GM23248 (cell line): ENCODE data around the gene EPB41L4B. TPM values are rescaled to one million over a fixed set of nuclear protein-coding genes. Genes with fewer than 3 reads are reported as not detected.

Experiments used
- DNase-seq: peaks from one replicate; pipeline ENCODE4 v3.0.0-alpha.2; 2015
- H2AFZ ChIP-seq: fragments of 200-600 bp; sonication (generic); 2 replicates; pipeline ENCODE4 v1.6.1; 2016; ENCODE audit warnings: antibody characterized with exemption
- H3F3A ChIP-seq: fragments of 200-600 bp; sonication (generic); 2 replicates; pipeline ENCODE4 v1.6.1; 2016; ENCODE audit warnings: mild to moderate bottlenecking, antibody characterized with exemption, mixed run types; ENCODE audit not compliant: insufficient read depth
- H3K27ac ChIP-seq: fragments of 200-600 bp; sonication (generic); 2 replicates; pipeline ENCODE4 v1.5.1; 2016; ENCODE audit warnings: mild to moderate bottlenecking
- H3K27me3 ChIP-seq: fragments of 200-600 bp; sonication (generic); replicated peaks from 2 replicates; pipeline ENCODE4 v1.6.1; 2016; ENCODE audit warnings: mild to moderate bottlenecking; ENCODE audit not compliant: insufficient read depth
- H3K36me3 ChIP-seq: fragments of 200-600 bp; sonication (generic); 2 replicates; pipeline ENCODE4 v1.6.1; 2016; ENCODE audit warnings: low read depth, mild to moderate bottlenecking
- H3K4me1 ChIP-seq: fragments of 200-600 bp; sonication (generic); 2 replicates; pipeline ENCODE4 v1.6.1; 2016; ENCODE audit warnings: mild to moderate bottlenecking; ENCODE audit not compliant: insufficient read depth
- H3K4me2 ChIP-seq: fragments of 200-600 bp; sonication (generic); one replicate; pipeline ENCODE4 v1.6.1; 2016; ENCODE audit warnings: mild to moderate bottlenecking; ENCODE audit not compliant: unreplicated experiment
- H3K4me3 ChIP-seq: fragments of 200-600 bp; sonication (generic); 2 replicates; pipeline ENCODE4 v1.5.1; 2016; ENCODE audit warnings: mild to moderate bottlenecking
- H3K79me2 ChIP-seq: fragments of 200-600 bp; sonication (generic); 2 replicates; pipeline ENCODE4 v1.6.1; 2016; ENCODE audit warnings: mild to moderate bottlenecking; ENCODE audit not compliant: insufficient read depth
- H3K9ac ChIP-seq: fragments of 200-600 bp; sonication (generic); 2 replicates; pipeline ENCODE4 v1.6.1; 2016; ENCODE audit warnings: mild to moderate bottlenecking
- H3K9me2 ChIP-seq: fragments of 200-600 bp; sonication (generic); 2 replicates; pipeline ENCODE4 v1.6.1; 2016; ENCODE audit warnings: mixed run types, mild to moderate bottlenecking, moderate library complexity; ENCODE audit not compliant: insufficient read depth
- H3K9me3 ChIP-seq: fragments of 200-600 bp; sonication (generic); one replicate; pipeline ENCODE4 v1.6.1; 2017; ENCODE audit warnings: low read depth
- H4K20me1 ChIP-seq: fragments of 200-600 bp; sonication (generic); 2 replicates; pipeline ENCODE4 v1.6.0; 2016; ENCODE audit not compliant: insufficient read depth
- EZH2 ChIP-seq: fragments of 200-600 bp; sonication (generic); IDR thresholded peaks from 2 replicates; pipeline ENCODE4 v1.6.1; 2018; ENCODE audit warnings: antibody characterized with exemption, mild to moderate bottlenecking; ENCODE audit not compliant: insufficient read depth, poor library complexity, severe bottlenecking
- EZH2phosphoT487 ChIP-seq: fragments of 200-600 bp; sonication (generic); IDR thresholded peaks from 2 replicates; pipeline ENCODE4 v1.6.1; 2018; ENCODE audit warnings: antibody characterized with exemption, moderate library complexity, mild to moderate bottlenecking, low read depth; ENCODE audit not compliant: insufficient read depth
- WGBS, 2 experiments: methylation state at CpG; one replicate each; pipeline ENCODE4 v1.1.6; 2015 to 2017; ENCODE audit warnings: low lambda C conversion rate in 2 of 2, low coverage in 1 of 2; ENCODE audit errors: missing lambda C conversion rate in 2 of 2; 5-methylcytosine and 5-hydroxymethylcytosine counted together
- in situ Hi-C: fragments of 300-500 bp; cut with MboI; formaldehyde crosslinking; loops from 2 replicates; pipeline ENCODE4 v1.15.0; 2020
- polyA plus RNA-seq: library from polyadenylated mRNA; unstranded; fragments of >200 nt; fragmentation: Nextera tagmentation; extraction: Ambion mirVana; gene quantifications from 2 replicates; pipeline ENCODE4 v1.2.1, GENCODE V29; 2016
- total RNA-seq: library from RNA; depleted of rRNA; stranded (reverse); fragments of >200 nt; shearing (Covaris generic); gene quantifications from 2 replicates; pipeline ENCODE4 v1.2.3, GENCODE V29; 2014

Gene EPB41L4B
- total and polyA plus RNA-seq, 2 experiments from 2014 or later = 0.33 to 0.76 TPM

GRCh38 chr9:109336409-109336808 lies 15.6 kb upstream of the EPB41L4B start:
- TF ChIP-seq EZH2 = no peak
- TF ChIP-seq EZH2phosphoT487 = no peak
- Histone ChIP-seq H3F3A (no peaks in the 10 kb centered on the region; the same call in 1 of the 2 replicates), H3K27ac (no peak overlapping the region), H3K4me1 (0 out of 2 replicates have a peak, but pooled peaks cover 3% of the 10 kb centered on the region), H3K9ac (no peak overlapping the region), H3K9me3 (no peaks in the 10 kb centered on the region), H4K20me1 (no peaks in the 10 kb centered on the region), H3K27me3 (peaks cover 28% of the 10 kb centered on the region), H3K4me3 (no peak overlapping the region), H3K4me2 (no peak overlapping the region), H2AFZ (no peak overlapping the region), H3K36me3 (no peaks in the 10 kb centered on the region), H3K9me2 (no peaks in the 10 kb centered on the region), H3K79me2 (no peaks in the 10 kb centered on the region)
- no peak for DNase-seq
- WGBS, 2 experiments = 72 to 82% methylated on average over 3 of the region's 3 CpGs
- in situ Hi-C loops = no loop called here

GRCh38 chr9:109335929-109336328 lies 15.1 kb upstream of the EPB41L4B start:
- DNase-seq = no peak
- no peaks in the 10 kb centered on the region for H3K79me2 ChIP-seq
- no peak overlapping the region for H3K4me3 ChIP-seq
- no peaks in the 10 kb centered on the region for H4K20me1 ChIP-seq
- no peaks in the 10 kb centered on the region for H3K9me2 ChIP-seq
- H3K9ac ChIP-seq = no peak overlapping the region
- TF ChIP-seq EZH2 (no peak), EZH2phosphoT487 (no peak)
- peaks cover 8% of the 10 kb centered on the region; the same call in 1 of the 2 replicates for H3K4me1 ChIP-seq
- H2AFZ ChIP-seq = no peak overlapping the region
- H3K9me3 ChIP-seq = no peaks in the 10 kb centered on the region
- no peaks in the 10 kb centered on the region for H3K36me3 ChIP-seq
- no peak overlapping the region for H3K27ac ChIP-seq
- WGBS, 2 experiments = 89 to 94% methylated on average over 2 of the region's 2 CpGs
- in situ Hi-C loops = no loop called here
- H3K4me2 ChIP-seq = no peak overlapping the region
- H3F3A ChIP-seq = no peaks in the 10 kb centered on the region; the same call in 1 of the 2 replicates
- H3K27me3 ChIP-seq = peaks cover 28% of the 10 kb centered on the region

- Histone ChIP-seq H2AFZ (no peak overlapping the region), H3K9me2 (no peaks in the 10 kb centered on the region), H3K27ac (no peak overlapping the region), H3K27me3 (peaks cover 28% of the 10 kb centered on the region), H3K9ac (no peak overlapping the region), H3K4me1 (peaks cover 10% of the 10 kb centered on the region; the same call in 1 of the 2 replicates), H4K20me1 (no peaks in the 10 kb centered on the region), H3F3A (no peaks in the 10 kb centered on the region; the same call in 1 of the 2 replicates), H3K9me3 (no peaks in the 10 kb centered on the region), H3K4me3 (no peak overlapping the region), H3K79me2 (no peaks in the 10 kb centered on the region), H3K4me2 (no peak overlapping the region), H3K36me3 (no peaks in the 10 kb centered on the region)
- no peak for TF ChIP-seq EZH2phosphoT487
- TF ChIP-seq EZH2 = no peak
- in situ Hi-C loops = no loop called here
- DNase-seq = no peak
- 81 to 88% methylated on average over 7 of the region's 7 CpGs for WGBS, 2 experiments
Measured at GRCh38 chr9:109335121-109335520, 14.3 kb upstream of the EPB41L4B start.

GRCh38 chr9:109331353-109331752 lies 10.5 kb upstream of the EPB41L4B start:
- no peak overlapping the region for H3K4me3 ChIP-seq
- peak; percentile 53 for DNase-seq
- H3F3A ChIP-seq = no peaks in the 10 kb centered on the region; the same call in 1 of the 2 replicates
- 0 out of 2 replicates have a peak, but pooled peaks cover 2% of the 10 kb centered on the region for H3K27me3 ChIP-seq
- H3K9ac ChIP-seq = no peak overlapping the region
- in situ Hi-C loops = no loop called here
- TF ChIP-seq EZH2phosphoT487 (no peak), EZH2 (no peak)
- no peak overlapping the region for H3K27ac ChIP-seq
- H3K79me2 ChIP-seq = no peaks in the 10 kb centered on the region
- H3K4me1 ChIP-seq = peaks cover 19% of the 10 kb centered on the region
- no peaks in the 10 kb centered on the region for H3K9me3 ChIP-seq
- no peaks in the 10 kb centered on the region for H3K9me2 ChIP-seq
- H3K36me3 ChIP-seq = no peaks in the 10 kb centered on the region
- H4K20me1 ChIP-seq = no peaks in the 10 kb centered on the region
- H2AFZ ChIP-seq = no peak overlapping the region; the same call in 1 of the 2 replicates
- 13 to 23% methylated on average over 5 of the region's 5 CpGs for WGBS, 2 experiments
- no peak overlapping the region for H3K4me2 ChIP-seq
